Stimulated activated CD8-positive, alpha-beta memory T cell treated with anti-CD3 and anti-CD28 coated beads, Interleukin-4, amount 100 ng/mL, for 4 hours (primary cell): ENCODE data around the gene GALNT14.

ENCODE experiments used
- DNase-seq, 2 donors: peaks; one replicate each; pipeline ENCODE4 v3.0.0-alpha.2; 2020; ENCODE audit warnings: low read depth in 2 of 2, low spot score in 1 of 2

Gene GALNT14

DNA sequence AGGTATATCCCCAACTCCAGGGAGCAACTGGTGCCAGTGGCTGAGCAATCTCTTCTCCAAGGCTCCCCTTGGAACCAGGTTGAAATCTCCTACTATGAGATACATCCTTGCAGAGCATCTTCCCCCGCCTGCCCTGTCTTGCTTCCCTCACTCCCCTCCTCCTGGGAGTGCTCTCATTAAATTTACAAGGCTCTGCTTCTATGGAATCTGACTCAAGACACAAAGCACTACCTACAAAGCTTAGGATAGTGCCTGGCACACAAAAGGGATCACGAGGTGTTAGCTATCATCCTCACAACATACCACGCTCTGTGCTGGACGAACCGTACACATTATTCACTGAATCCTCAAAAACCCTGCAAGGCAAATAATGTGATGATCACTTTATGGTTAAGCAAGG, 121.6 kb downstream of the GALNT14 start:
- DNase-seq = no peak

DNA sequence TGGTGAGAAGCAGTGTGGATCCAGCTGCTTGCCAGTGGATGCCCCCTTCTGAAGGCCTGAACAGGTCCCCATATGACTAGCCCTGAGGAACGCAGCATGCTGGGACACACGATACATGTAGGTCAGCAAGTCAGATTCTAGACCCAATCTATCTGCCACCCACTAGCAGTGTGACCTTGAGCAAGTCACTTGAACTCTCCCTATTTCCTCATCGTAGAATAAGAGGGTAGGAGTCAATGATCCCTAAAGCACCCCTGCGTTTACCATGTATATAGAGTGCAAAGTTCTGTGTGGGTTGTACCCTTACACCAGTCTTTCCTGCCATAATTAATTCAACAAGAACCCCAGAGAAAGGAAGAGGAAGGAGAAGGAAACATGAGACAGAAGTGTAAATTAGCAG, 123.7 kb downstream of the GALNT14 start:
- DNase-seq = no peak

DNA sequence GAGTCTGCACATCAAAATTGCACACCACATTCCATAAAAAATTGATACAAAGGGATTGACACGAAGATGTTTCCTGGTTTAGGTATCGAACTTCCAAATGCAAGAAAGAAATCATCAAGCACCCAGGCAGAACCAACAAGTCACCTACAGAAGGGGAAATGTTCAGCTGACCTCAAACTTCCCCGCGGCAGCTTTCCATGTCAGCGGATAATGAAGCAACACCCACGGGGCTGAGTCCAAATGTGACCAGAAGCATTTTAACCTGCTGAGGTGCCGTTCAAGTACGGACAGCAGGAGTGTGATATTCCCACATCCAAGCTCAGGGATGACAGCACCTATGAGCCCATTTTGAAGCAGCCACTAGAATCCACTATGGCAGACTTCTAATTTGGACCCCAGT, 124.9 kb downstream of the GALNT14 start:
- no peak for DNase-seq

DNA sequence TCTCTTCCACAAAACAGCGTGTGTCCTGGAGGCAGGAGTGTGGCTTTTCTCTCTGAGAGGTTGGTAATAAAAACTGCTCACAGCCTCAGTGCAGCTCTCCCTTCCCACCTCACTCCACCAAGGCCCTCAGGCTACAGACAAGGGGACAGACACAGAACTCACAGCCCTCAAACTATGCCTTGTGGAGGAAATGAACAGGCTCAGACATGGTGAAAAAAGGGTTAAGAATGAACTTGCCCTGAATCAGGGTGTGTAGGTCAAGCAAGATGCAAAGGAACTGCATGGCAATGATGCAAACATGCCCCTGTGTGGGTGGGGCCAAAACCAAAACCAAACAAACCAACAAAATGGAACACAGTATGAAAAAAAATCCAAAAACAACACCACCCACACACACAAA, 125.8 kb downstream of the GALNT14 start:
- no peak for DNase-seq

DNA sequence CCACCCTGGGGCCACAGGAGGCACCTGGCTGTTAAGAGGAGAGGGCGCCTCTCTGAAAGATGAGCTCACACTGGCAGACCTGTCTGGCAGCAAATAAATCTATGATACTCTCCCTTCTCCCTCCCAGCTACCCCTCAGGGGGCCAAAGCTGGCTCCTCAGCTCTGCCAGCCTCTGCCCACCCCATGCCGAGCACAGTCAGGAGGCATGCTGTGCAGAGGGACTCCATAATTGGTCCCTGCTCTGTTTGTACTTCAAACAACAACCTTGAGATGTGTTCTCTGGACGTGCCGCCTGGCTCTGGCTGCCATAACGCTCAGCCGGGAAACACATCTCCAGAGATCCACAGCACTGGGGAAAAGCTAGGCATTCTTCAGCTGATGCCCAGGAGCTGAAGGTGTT, 126.7 kb downstream of the GALNT14 start:
- DNase-seq = no peak

DNA sequence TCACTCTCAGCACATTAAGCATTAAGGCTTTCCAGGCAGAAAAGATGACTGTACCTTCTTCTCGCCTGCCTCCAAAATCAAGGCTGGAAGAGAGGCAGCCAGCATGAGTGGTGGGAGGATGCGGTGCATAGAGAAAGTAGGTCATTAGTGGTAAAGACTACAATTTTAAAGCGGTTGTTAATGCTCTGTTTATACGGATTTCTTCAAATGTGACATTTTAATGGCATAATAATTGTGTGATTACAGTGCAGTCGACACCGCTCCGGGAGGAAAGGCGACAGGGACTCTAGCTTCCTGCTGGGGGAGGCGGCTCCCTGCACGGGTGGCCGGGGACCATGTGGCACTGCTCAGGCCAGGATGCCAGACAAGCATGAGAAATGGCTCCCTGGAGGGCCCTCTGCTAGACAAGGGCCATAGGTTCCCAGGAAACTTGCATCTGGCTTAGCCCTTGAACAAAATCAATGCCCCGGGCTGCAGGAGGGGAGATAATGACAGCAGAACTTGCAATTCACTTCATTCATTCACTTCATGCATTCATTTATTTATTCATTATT, 129.6 kb downstream of the GALNT14 start:
- no peak for DNase-seq

DNA sequence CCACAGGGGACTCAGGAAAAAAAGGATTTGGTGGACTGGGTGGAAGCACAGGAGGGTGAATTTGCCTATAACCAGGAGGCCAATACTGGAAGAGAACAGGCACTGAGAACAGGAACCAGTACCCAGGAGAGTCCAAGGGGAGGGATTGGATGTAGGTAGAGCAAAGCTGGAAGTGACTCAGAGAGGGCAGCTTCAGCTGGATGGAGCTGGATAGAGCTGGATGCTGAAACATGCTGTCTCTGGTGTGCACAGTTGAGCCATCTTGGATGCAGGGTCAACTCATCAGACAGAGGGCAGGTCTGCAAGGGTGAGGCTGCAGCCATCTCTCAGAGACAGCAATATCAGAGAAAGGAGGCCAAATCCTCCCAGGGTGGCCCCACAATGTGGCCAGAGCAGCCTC, 134.0 kb downstream of the GALNT14 start:
- DNase-seq = no peak

DNA sequence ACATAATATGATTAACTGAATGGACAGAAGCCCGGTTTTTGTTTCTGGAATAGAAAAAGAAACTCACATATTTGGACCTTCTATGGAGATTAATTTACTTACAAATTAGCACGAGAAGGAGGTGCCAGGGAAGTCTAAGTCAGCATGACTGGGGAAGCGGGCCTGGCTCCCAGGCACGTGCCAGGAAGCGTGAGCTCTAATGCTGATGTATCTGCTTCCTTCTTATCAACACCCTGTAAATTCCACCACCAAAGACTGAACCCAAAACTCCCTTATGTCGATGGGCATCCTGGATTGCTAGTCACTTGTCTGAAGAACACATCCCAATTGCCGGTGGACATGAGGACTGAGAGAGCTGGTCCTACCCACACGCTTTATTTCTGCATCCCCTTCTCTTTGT, 134.5 kb downstream of the GALNT14 start:
- DNase-seq = no peak

DNA sequence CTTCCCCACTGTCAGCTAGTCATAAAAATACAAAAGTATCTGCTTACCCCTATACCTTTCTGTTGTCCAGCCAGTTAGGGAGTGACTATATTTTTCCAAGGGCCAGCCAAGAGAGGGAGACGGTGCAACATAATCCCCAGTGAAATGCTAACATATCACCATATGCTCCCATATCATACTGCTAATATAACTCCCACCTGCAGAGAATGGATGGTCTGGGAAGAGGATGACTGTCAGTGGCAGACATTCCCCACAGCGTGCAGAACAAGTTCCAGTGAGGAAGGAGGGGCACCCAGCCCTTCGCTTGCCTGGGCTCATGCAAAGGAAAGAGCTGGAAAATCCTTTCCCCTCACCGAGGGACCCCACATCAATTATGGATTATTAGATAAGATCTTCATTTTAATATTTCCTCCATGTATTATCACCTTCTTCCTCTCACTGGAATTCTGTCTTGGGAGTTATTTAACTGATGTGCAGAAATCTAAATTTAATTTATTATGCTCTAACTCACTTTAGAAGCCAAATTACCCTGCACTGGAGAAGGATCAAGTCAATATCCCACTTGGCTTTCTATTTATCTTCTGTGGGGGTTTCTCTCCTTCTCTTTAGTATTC, 135.6 kb downstream of the GALNT14 start:
- DNase-seq = no peak

DNA sequence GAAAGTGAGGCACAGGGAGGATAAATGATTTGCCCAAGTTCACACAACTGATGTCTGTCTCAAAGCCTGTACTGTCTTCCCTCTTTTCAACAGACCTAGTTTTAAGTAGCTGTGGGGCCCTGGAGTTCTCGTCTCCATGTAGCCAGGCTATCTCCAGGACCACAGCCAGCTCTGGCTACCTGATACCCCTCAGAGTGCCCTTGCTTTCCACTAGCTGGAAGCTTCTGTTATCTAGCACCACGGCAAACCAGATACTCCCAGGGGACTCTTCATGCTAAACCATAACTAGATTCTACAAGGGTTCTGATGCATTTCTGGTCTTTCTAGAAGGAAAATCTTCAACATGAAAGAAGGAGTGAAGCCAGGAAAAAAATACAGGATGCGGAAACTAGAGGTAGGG, 137.3 kb downstream of the GALNT14 start:
- no peak for DNase-seq

DNA sequence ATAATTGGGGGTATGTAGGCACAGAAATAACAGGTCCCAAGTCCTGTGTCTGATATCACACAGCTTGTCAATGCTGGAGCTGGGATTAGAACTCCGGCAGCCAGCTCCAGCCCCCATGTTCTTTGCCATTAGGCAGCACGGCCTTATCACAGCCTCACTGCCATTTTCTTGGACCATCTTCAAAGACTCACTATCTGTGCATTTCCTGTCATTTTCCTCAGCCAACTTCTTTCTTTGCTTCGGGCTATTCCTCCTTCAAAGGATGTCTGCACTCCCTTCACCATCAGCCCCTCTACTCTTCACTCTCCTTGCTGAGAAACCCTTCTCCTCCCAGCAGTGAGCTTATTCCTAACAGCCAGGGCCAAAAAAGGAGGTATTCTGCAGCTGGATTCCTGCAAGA, 139.6 kb downstream of the GALNT14 start:
- no peak for DNase-seq

DNA sequence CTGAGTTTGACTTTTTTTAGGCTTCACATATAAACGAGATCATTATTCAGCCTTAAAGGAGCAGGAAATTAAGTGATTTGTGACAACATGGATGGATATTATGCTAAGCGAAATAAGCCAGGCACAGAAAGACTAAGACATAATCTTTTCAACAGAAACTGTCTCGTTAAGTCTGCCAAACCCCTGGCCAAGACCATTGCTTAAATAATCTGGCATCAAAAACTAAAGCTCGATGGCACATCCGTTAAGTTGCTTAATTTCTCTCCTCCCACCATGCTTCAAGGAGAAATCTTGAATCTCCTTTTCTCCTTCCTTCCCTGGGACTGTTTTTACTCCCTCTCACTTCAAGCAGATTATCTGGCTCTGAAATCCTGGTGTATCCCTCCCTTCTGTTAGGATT, 140.3 kb downstream of the GALNT14 start:
- DNase-seq = no peak

DNA sequence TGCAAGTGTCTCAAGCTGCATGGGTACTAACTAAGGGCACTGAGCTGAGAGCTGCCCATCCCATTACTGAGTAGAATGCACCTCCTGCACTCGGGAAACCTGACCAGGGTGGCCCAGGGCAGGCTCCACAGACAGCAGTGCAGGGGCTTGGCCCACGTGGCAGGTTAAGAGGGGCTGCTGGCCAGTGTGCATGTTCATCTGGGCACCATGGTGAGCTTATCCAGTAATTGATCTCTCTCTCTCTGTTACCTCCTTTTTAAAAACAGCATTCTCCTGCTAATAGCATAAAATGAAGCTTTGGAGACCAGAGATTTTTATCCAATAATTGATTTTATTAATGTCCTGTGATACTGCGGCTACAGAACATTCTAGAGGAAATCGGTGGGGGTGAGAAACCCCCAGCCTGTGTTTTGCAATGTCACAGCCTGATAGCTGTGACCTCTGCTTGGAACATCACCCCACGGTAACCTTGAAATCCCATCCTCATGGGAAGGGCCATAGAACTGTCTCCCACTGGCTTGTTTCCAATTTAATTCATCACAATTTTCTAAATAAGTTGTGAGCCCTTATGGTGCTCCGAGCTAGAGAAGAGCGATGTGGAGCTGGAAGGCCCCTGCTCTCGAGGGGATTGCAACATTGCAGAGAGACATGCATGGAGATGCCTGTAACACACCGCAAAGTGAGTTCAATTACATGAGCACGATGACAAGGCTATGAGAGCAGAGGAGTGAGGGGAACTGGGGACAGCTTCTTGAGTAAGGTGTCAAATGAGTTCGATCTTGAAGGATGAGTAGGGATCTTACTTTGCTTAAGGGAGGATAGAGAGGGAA, 143.8 kb downstream of the GALNT14 start:
- no peak for DNase-seq

DNA sequence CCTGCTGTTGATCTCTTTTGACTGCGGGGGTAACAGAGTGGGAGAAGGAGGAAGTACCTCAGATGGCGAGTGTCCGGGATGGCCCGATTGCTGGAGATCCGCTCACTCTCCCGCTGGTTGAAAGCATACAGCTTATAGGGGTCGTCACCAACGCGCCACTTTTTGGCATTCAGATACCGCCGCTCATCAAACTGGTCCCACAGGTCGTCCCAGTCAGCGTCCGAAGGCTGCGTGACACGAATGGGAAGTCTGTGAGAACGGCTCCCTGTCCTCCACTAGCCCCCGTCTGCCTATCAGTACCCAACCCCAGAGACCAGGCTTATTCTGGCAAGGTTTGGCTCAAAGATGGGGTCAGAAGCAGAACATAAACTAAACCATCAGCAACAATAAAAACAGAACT, 145.5 kb downstream of the GALNT14 start:
- DNase-seq = no peak

DNA sequence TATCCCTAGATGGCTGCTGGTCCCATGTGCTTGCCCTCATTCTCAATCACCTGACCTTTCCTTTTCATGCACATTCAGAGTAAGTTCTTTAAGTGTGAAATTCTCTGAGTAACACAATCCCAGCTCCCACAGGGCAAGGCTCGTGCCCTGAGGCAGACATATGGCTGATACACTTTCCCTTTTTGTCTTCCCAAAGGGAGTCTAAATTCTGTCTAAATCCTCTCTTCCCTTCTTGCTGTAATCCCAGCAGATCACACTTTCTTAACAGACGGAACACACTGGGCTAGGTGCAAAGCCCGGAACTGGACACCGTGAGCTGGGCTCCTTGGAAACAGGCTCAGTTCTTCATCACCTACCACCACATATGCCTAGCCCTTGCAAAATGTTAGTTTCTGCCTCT, 147.6 kb downstream of the GALNT14 start:
- DNase-seq = no peak

DNA sequence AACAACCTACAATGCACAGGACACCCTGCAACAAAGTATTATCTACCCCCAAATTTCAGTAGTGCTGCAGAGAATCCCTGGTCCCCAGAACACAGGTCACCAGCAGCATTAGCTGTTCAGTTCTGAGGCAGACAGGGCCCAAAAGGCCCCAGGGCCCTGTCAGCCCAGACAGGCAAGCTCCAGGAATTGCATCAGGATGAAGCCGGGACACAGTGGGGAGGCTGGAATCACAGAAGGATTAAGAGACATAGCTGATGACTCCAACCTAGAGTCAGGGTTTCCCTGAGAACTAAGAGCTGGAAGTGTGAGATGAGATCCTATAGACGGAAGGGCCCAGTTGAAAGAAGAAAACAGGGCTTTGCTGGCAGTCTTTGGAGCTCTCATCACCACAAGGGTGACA, 148.1 kb downstream of the GALNT14 start:
- DNase-seq = no peak

DNA sequence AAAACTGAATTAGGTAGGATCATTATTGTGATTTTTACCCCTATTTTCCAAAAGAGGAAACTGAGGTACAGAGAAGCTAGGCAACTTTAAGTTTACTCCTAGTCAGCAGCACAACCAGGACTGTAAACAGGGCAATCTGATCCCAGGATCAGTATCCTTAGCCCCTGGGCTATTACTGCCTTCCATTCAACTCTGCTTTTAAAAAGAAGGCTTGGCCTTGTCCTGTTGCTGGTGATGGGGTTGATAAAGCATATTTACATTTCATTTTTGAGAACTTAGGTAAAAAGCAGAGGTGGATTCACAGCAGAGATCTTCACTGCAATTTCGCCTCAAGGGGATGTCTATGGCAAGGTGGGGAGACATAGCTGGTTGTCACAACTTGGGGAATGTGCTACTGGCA, 148.5 kb downstream of the GALNT14 start:
- DNase-seq = no peak

DNA sequence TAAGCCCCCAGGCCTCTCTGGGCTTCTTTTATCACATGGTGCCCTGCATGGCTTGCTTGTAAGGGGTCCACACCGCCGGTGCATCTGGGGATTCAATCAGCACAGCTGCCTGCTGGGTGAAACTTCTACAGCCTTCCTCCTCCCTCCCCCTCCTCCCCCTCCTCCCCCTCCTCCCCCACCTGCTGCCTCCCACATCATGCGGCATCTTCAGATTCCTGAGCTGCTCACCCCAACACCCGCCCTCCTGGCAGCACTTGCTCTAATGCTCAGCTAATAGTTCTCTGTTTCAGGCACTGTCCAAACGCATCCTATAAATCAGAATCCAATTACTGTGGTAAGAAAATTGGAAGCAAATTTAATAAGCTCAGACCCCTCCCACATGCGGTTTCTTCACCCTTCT, 150.7 kb downstream of the GALNT14 start:
- DNase-seq = no peak

DNA sequence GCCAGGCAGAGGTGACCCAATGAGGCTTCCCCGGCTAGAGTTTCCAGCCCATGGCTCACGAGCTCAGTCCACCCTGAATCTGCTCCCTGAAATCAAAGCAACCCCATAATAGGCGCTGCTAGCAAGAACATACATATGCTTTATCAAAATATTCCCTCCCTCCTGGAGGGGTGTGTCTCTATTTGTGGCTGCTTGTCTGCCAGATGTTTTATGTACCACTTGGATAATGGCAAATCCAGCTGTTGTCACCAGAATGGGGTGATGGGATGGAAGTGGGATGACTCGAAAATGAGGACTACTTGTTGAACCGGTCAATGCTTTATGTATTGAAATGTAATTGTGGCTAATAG, 152.0 kb downstream of the GALNT14 start:
- no peak for DNase-seq

DNA sequence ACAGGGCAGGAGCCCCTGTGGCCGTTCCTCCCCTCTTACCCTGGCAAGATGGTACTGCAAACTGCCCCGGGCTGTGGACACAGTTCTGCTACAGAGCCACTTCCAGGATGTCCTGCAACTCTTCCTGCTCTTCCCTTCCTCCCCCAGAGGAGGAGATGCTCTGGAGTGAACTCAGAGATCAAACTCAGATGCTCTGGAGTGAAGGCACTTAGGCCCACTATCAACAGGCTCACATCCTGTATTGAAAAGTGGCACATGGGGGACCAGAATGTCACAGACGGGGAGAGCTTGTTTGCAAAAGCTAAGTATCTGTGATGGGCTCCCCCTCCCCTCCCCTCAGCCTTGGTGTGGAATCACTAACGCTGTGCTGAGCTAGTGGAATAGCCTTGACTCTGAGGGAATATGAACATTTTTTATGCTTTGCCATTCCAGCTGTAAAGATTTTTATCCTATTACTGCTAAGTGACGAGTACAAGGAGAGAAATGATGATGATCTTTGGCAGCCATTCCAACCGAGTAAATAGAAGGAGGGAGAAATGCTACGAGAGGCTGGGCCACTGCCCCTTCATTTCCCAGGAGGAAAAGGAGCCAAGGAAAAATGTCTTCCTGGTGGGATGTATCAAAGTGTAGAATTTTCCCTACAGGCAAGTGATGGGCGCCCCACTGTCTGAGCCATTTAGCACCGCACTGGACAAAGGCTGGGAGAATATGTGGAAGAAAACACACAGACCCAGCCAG, 152.6 kb downstream of the GALNT14 start:
- no peak for DNase-seq

DNA sequence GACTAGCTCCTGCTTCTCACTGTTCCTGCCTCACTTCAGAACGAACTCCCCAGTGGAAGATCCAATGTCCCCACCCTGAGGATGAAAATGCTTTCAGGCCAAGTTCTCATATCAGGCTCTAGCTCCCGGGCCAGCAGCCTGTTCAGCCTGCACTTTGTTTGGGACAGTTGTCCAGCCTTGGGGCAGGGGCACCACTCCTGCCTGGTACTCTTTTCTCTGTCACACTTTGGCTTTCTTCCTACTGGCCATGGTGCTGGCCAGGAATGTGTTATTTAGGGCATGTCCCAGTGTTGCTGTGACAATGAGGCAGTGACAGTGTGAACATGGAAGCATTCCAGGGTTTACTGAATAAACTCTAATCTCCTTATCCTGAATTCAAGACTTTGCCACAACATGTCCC, 154.1 kb downstream of the GALNT14 start:
- no peak for DNase-seq

DNA sequence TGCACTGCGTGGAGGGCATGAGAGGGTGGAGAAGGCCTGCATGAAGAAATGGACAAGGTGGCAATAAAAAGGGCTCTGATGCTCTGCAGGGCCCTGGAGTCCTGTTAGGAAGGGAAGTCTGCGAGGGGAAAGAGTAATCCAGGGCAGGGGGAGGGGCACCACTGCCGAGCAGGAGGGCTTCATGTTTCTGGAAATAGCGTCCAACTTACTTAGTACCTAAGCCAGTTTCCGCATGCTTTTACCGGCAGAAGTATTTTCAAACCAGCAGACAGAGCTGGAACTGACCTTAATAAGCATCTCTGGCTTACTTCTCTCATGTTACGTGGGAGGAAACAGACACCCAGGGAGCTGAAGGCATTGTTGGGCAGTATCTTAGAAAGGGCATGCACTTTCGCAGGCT, 156.7 kb downstream of the GALNT14 start:
- DNase-seq = no peak
